ENCODE measurements around the gene GFI1B. TPM values are rescaled to one million over a fixed set of nuclear protein-coding genes. Genes with fewer than 3 reads are reported as not detected.
"Not testable (repeated sequence)": the region's sequence is repeated elsewhere in the genome, so short reads cannot be mapped to it uniquely, and the experiment has no call there.

The GFI1B gene
- total and polyA plus RNA-seq, 4 donors, result not detected

DNA sequence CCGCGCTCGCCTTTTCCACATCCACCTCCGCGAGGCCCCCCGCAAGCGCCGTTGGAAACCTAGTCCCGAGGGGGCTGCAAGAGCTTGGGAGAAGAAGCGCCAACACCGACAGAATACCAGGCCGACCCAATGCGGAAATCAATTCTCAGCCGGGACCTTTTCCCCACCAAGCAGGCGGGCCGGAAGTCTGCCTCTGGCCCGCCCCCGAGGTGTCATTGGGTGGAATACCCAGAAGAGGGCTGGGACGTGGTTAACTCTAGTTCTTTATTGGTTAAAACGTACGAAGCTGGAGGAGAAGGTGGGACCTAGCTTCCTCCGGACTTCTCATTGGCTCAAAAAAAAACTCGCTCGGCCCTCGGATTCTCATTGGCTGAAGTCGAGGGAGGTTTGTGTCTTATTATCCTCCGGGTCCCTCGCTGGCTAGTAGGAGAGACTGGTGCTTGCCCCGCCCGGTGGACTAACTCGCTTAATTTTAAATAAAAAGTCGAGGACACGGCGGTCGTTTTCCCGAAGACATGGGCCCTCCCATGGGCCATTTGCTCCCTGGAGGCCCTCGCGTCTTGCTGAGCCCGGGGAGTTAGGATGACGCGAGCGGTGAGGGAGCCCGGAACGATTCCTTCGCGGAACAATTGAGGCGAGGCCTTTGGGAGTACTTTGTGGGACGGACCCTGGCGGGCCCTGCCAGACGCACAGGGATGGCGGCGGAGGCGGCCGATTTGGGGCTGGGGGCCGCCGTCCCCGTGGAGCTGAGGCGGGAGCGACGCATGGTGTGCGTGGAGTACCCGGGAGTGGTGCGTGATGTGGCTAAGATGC, 52.0 kb downstream of the GFI1B start, which contains the start of gene GTF3C5:
Gene GTF3C5, plus strand, starts transcription at position 681 of the 813 bp plus-strand sequence. Its CDS starts 15 bp downstream, at position 696.
- intact Hi-C loops (cut with DNase I), result loop anchor here in 1 of 2 donors (10.0 kb wide), 2 partner anchors 74 to 114 kb away; no protein-coding TSS in a partner anchor

DNA sequence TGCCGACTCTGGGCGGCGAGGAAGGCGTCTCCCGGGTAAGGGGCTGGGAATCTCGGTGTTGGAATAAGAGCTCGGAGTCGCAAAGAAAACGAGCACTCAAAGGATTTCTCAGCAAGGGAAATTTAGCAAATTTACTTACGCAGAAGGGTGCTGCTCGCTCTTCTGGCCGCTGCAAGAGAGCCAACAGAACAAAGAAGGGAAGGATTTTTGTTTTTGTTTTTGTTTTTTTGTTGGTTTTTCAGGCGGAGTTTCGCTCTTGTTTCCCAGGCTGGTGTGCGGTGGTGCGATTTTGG, 52.6 kb downstream of the GFI1B start:
- Histone ChIP-seq H3K4me3 (ENCODE audit: low read length in 2 of 2) (peak overlapping the region; percentile 79), H3K27ac (ENCODE audit: low read depth in 1 of 2, low read length in 2 of 2) (peak overlapping the region in 1 of 2 donors; percentile 69), H3K9me3 (ENCODE audit: control insufficient read depth, low read length) (no peaks in the 10 kb centered on the region), H3K4me1 (ENCODE audit: control insufficient read depth in 1 of 2, insufficient read depth in 2 of 2, low read length in 2 of 2) (peaks cover 2 to 5% of the 10 kb centered on the region in 2 donors), H3K27me3 (ENCODE audit: control insufficient read depth in 1 of 2, insufficient read depth in 2 of 2, low read length in 1 of 2) (no peaks in the 10 kb centered on the region), H3K36me3 (ENCODE audit: control insufficient read depth in 1 of 2, insufficient read depth in 2 of 2, low read length in 1 of 2) (no peaks in the 10 kb centered on the region)
- ATAC-seq (ENCODE audit: low FRiP score) (no peak), DNase-seq (no peak)
- intact Hi-C loops (cut with DNase I), result loop anchor here in 1 of 2 donors (10.0 kb wide), 2 partner anchors 74 to 114 kb away; no protein-coding TSS in a partner anchor
- 1 to 3% methylated on average over 16 of the region's 16 CpGs for WGBS, 2 donors

More for the DNA sequence above, 52.0 kb downstream of the GFI1B start, which contains the start of gene GTF3C5:
- Histone ChIP-seq H3K27ac (ENCODE audit: low read depth in 1 of 2, low read length in 2 of 2) (peak within 1 kb of the TSS in 1 of 2 donors; percentile 80), H3K36me3 (ENCODE audit: control insufficient read depth in 1 of 2, insufficient read depth in 2 of 2, low read length in 1 of 2) (no peaks in the 10 kb centered on the region), H3K9me3 (ENCODE audit: control insufficient read depth, low read length) (no peaks in the 10 kb centered on the region), H3K4me3 (ENCODE audit: low read length in 2 of 2) (peak within 1 kb of the TSS; percentile 83 to 92), H3K27me3 (ENCODE audit: control insufficient read depth in 1 of 2, insufficient read depth in 2 of 2, low read length in 1 of 2) (no peaks in the 10 kb centered on the region), H3K4me1 (ENCODE audit: control insufficient read depth in 1 of 2, insufficient read depth in 2 of 2, low read length in 2 of 2) (peaks cover 2 to 5% of the 10 kb centered on the region in 2 donors)
- DNase-seq (peak; percentile 95 to 96), ATAC-seq (ENCODE audit: low FRiP score) (peak; percentile 98)
- WGBS, 2 donors, result 0% methylated on average over 63 of the region's 63 CpGs

DNA sequence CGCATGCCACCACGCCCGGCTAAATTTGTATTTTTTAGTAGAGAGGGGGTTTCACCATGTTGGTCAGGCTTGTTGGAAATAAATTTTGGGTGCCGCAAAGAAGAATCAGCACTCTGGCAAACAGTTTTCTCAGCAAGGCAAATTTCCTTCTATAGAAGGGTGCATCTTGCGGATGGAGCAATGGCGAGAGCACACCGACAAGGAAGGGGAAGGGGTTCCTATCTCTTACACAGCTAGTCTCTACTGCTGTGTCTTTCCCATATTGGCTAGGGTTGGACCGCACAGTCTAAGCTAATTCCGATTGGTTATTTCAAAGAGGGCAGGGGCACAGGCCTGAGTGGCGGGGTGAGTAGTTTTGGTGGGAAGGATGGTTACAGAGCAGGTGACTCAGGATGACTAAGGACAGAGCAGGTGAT, 53.0 kb downstream of the GFI1B start:
- H3K27ac ChIP-seq (ENCODE audit: low read depth in 1 of 2, low read length in 2 of 2), result no peak overlapping the region
- H3K36me3 ChIP-seq (ENCODE audit: control insufficient read depth in 1 of 2, insufficient read depth in 2 of 2, low read length in 1 of 2), result no peaks in the 10 kb centered on the region
- peaks cover 2 to 5% of the 10 kb centered on the region in 2 donors for H3K4me1 ChIP-seq (ENCODE audit: control insufficient read depth in 1 of 2, insufficient read depth in 2 of 2, low read length in 2 of 2)
- no peak for ATAC-seq (ENCODE audit: low FRiP score)
- peak overlapping the region; percentile 79 for H3K4me3 ChIP-seq (ENCODE audit: low read length in 2 of 2)
- DNase-seq, result no peak
- no peaks in the 10 kb centered on the region for H3K9me3 ChIP-seq (ENCODE audit: control insufficient read depth, low read length)
- WGBS, 2 donors, result 69 to 70% methylated on average over 10 of the region's 10 CpGs
- no peaks in the 10 kb centered on the region for H3K27me3 ChIP-seq (ENCODE audit: control insufficient read depth in 1 of 2, insufficient read depth in 2 of 2, low read length in 1 of 2)
- intact Hi-C loops (cut with DNase I), result loop anchor here in 1 of 2 donors (10.0 kb wide), 2 partner anchors 73 to 113 kb away; no protein-coding TSS in a partner anchor

DNA sequence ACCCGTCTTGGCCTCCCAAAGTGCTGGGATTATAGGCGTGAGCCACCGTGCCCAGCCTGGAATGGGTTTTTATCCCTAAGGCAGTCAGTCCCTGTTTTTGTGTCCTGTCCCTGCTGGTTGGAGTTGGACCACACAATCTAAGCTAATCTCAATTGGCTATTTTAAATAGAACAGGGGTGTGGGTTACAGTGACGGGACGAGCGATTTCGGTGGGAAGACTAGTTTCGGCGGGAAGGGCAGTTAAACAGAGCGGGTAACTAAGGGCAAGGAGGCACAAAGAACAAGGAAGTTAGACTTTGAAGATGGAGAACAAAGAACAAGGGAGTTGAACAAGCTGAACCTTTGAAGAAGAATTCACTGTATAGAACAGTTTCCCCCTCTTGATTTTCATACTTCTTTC, 53.7 kb downstream of the GFI1B start:
- intact Hi-C loops (cut with DNase I), result loop anchor here in 1 of 2 donors (10.0 kb wide), 2 partner anchors 73 to 113 kb away; no protein-coding TSS in a partner anchor
- peaks cover 2 to 5% of the 10 kb centered on the region in 2 donors for H3K4me1 ChIP-seq (ENCODE audit: control insufficient read depth in 1 of 2, insufficient read depth in 2 of 2, low read length in 2 of 2)
- WGBS, 2 donors, result 95% methylated on average over 10 of the region's 10 CpGs

DNA sequence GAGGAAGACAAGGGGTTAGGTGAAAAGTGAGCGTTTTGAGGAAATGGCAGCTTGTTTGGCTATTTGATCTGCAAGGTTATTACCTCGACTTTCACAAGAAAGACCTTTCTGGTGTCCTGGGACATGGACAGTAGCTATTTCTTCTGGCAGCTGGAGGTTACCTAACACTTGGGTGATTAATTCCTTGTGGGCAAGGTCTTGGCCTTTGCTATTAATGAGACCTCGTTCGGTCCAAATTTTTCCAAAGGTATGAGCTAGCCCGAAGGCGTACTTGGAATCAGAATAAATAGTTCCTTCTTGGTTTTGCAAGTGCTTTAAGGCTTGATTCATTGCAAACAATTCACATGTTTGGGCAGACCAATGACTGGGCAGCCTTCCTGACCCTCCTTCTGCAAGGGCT, 57.2 kb downstream of the GFI1B start:
- Histone ChIP-seq H3K9me3 (ENCODE audit: control insufficient read depth, low read length) (no peaks in the 10 kb centered on the region), H3K27me3 (ENCODE audit: control insufficient read depth in 1 of 2, insufficient read depth in 2 of 2, low read length in 1 of 2) (no peaks in the 10 kb centered on the region), H3K4me1 (ENCODE audit: control insufficient read depth in 1 of 2, insufficient read depth in 2 of 2, low read length in 2 of 2) (peaks cover 0 to 5% of the 10 kb centered on the region in 2 donors), H3K27ac (ENCODE audit: low read depth in 1 of 2, low read length in 2 of 2) (no peak overlapping the region), H3K36me3 (ENCODE audit: control insufficient read depth in 1 of 2, insufficient read depth in 2 of 2, low read length in 1 of 2) (no peaks in the 10 kb centered on the region), H3K4me3 (ENCODE audit: low read length in 2 of 2) (no peak overlapping the region)
- intact Hi-C loops (cut with DNase I), result loop anchor here in 1 of 2 donors (10.0 kb wide), 2 partner anchors 69 to 109 kb away; no protein-coding TSS in a partner anchor
- no peak for ATAC-seq (ENCODE audit: low FRiP score)
- DNase-seq, result no peak
- WGBS, 2 donors, result 91% methylated on average over 6 of the region's 6 CpGs

More for the DNA sequence above, 53.7 kb downstream of the GFI1B start:
- Histone ChIP-seq H3K27ac (ENCODE audit: low read depth in 1 of 2, low read length in 2 of 2) (no peak overlapping the region), H3K36me3 (ENCODE audit: control insufficient read depth in 1 of 2, insufficient read depth in 2 of 2, low read length in 1 of 2) (no peaks in the 10 kb centered on the region), H3K27me3 (ENCODE audit: control insufficient read depth in 1 of 2, insufficient read depth in 2 of 2, low read length in 1 of 2) (no peaks in the 10 kb centered on the region), H3K9me3 (ENCODE audit: control insufficient read depth, low read length) (no peaks in the 10 kb centered on the region), H3K4me3 (ENCODE audit: low read length in 2 of 2) (no peak overlapping the region)
- ATAC-seq (ENCODE audit: low FRiP score) (no peak), DNase-seq (no peak)

DNA sequence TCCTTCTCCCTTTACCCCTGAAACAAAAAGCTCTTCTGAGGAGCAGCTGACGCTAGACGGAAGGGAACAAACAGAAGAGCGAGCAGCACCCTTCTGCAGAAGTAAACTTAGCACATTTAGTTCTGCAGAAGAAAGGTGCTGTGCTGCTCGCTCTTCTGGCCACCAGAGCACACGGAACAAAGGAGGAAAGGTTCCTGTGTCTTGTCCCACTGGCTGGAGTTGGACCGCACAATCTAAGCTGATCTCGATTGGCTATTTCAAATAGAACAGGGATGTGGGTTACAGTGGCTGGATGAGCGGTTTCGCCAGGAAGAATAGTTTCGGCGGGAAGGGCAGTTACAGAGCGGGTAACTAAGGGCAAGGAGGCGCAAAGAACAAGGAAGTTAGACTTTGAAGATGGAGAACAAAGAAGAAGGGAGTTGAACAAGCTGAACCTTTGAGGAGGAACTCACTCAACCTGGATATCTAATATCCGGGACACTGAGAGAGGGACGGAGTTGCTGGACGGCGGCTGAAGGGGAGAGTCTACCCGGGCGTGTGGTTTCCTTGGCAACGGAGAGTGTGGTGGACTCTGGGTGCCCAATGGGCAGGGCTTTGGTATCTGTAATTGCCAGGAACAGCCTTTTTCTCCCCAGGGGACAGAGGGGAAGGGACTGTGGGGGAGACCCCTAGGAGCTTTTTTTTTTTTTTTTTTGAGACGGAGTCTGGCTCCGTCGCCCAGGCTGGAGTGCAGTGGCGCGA, 59.5 kb downstream of the GFI1B start:
- ATAC-seq (ENCODE audit: low FRiP score), result no peak
- H3K27me3 ChIP-seq (ENCODE audit: control insufficient read depth in 1 of 2, insufficient read depth in 2 of 2, low read length in 1 of 2), result no peaks in the 10 kb centered on the region
- peak in 1 of 2 donors; percentile 43 for DNase-seq
- no peak overlapping the region for H3K4me3 ChIP-seq (ENCODE audit: low read length in 2 of 2)
- H3K36me3 ChIP-seq (ENCODE audit: control insufficient read depth in 1 of 2, insufficient read depth in 2 of 2, low read length in 1 of 2), result peaks cover 0 to 5% of the 10 kb centered on the region in 2 donors
- intact Hi-C loops (cut with DNase I), result loop anchor here in 1 of 2 donors (10.0 kb wide), 2 partner anchors 67 to 107 kb away; no protein-coding TSS in a partner anchor
- H3K27ac ChIP-seq (ENCODE audit: low read depth in 1 of 2, low read length in 2 of 2), result no peak overlapping the region
- H3K9me3 ChIP-seq (ENCODE audit: control insufficient read depth, low read length), result no peaks in the 10 kb centered on the region
- no peaks in the 10 kb centered on the region for H3K4me1 ChIP-seq (ENCODE audit: control insufficient read depth in 1 of 2, insufficient read depth in 2 of 2, low read length in 2 of 2)
- 93 to 96% methylated on average over 22 to 25 of the region's 25 CpGs for WGBS, 2 donors

DNA sequence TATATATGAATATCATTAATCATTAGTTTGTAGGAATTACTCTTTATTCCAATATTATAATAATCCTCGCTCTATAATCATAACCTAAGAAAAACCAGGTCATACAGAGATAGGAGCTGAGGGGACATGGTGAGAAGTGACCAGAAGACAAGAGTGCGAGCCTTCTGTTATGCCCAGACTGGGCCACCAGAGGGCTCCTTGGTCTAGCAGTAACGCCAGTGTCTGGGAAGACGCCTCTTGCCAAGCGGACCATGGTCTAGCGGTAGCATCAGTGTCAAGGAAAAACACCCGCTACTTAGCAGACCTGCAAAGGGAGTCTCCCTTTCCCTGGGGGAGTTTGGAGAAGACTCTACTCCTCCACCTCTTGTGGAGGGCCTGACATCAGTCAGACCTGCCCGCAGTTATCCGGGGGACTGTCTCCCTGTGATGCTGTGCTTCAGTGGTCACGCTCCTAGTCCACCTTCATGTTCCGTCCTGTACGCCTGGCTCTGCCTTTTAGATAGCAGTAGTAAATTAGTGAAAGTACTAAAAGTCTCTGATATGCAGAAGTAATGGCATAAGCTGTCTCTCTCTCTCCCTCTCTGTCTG, 62.5 kb downstream of the GFI1B start:
- ATAC-seq (ENCODE audit: low FRiP score); H3K27me3 ChIP-seq (ENCODE audit: control insufficient read depth in 1 of 2, insufficient read depth in 2 of 2, low read length in 1 of 2); H3K36me3 ChIP-seq (ENCODE audit: control insufficient read depth in 1 of 2, insufficient read depth in 2 of 2, low read length in 1 of 2); H3K4me3 ChIP-seq (ENCODE audit: low read length in 2 of 2); H3K9me3 ChIP-seq (ENCODE audit: control insufficient read depth, low read length); H3K27ac ChIP-seq (ENCODE audit: low read depth in 1 of 2, low read length in 2 of 2); H3K4me1 ChIP-seq (ENCODE audit: control insufficient read depth in 1 of 2, insufficient read depth in 2 of 2, low read length in 2 of 2): not testable (repeated sequence)
- WGBS, 2 donors, result 82 to 83% methylated on average over 12 of the region's 12 CpGs
- intact Hi-C loops (cut with DNase I), result loop anchor here in 1 of 2 donors (5.0 kb wide), 1 partner anchor 106 kb away; no protein-coding TSS in a partner anchor
- DNase-seq, result peak in 1 of 2 donors; percentile 76

All from aorta (tissue), 5 donors.